ENCODE measurements around the gene ANTXR2. TPM values are rescaled to one million over a fixed set of nuclear protein-coding genes. Genes with fewer than 3 reads are reported as not detected.
"Not testable (repeated sequence)": the region's sequence is repeated elsewhere in the genome, so short reads cannot be mapped to it uniquely, and the experiment has no call there.

The ANTXR2 gene
- total RNA-seq, 2 donors from 2014 or later = 13.6 to 16.4 TPM

GRCh38 chr4:80005863-80006262, 67.2 kb downstream of the ANTXR2 start:
- Mint-ChIP-seq H3K27ac (no peak overlapping the region), H3K9me3 (peaks cover 25% of the 10 kb centered on the region), H3K4me3 (no peak overlapping the region), H3K4me1 (peaks cover 15% of the 10 kb centered on the region), H3K27me3 (ENCODE audit: insufficient read depth) (peaks cover 26% of the 10 kb centered on the region), H3K36me3 (ENCODE audit: low read depth) (peaks cover 10% of the 10 kb centered on the region)
- Histone ChIP-seq H3K4me1 (ENCODE audit: control insufficient read depth, insufficient read depth, low read length) (peaks cover 3% of the 10 kb centered on the region), H3K27ac (ENCODE audit: low read depth, low read length) (no peak overlapping the region), H3K9ac (ENCODE audit: extremely low read depth, low read length, poor library complexity, severe bottlenecking) (no peak overlapping the region), H3K36me3 (ENCODE audit: control insufficient read depth, insufficient read depth, low read length) (peaks cover 5% of the 10 kb centered on the region), H3K9me3 (ENCODE audit: control insufficient read depth, low read length) (peaks cover 17% of the 10 kb centered on the region), H3K4me3 (ENCODE audit: low read length) (no peak overlapping the region), H3K27me3 (ENCODE audit: control insufficient read depth, insufficient read depth, low read length, poor library complexity, severe bottlenecking) (peaks cover 49% of the 10 kb centered on the region)
- WGBS, 2 experiments (ENCODE audit: insufficient coverage in 1 of 2, insufficient read length in 1 of 2) = 95 to 96% methylated on average over 3 of the region's 3 CpGs
- no peak for TF ChIP-seq CTCF (conservative IDR thresholded peaks at IDR 0.05)
- DNase-seq = no peak

GRCh38 chr4:80004319-80004718, 68.7 kb downstream of the ANTXR2 start:
- Mint-ChIP-seq H3K36me3 (ENCODE audit: low read depth) (peaks cover 10% of the 10 kb centered on the region), H3K4me1 (peaks cover 15% of the 10 kb centered on the region), H3K9me3 (peaks cover 25% of the 10 kb centered on the region), H3K4me3 (no peak overlapping the region), H3K27ac (no peak overlapping the region), H3K27me3 (ENCODE audit: insufficient read depth) (peaks cover 21% of the 10 kb centered on the region)
- peaks cover 3% of the 10 kb centered on the region for H3K4me1 ChIP-seq (ENCODE audit: control insufficient read depth, insufficient read depth, low read length)
- peaks cover 17% of the 10 kb centered on the region for H3K9me3 ChIP-seq (ENCODE audit: control insufficient read depth, low read length)
- H3K9ac ChIP-seq (ENCODE audit: extremely low read depth, low read length, poor library complexity, severe bottlenecking) = no peak overlapping the region
- H3K27ac ChIP-seq (ENCODE audit: low read depth, low read length) = no peak overlapping the region
- H3K36me3 ChIP-seq (ENCODE audit: control insufficient read depth, insufficient read depth, low read length) = peaks cover 5% of the 10 kb centered on the region
- H3K27me3 ChIP-seq (ENCODE audit: control insufficient read depth, insufficient read depth, low read length, poor library complexity, severe bottlenecking) = peaks cover 36% of the 10 kb centered on the region
- no peak for DNase-seq
- no peak for TF ChIP-seq CTCF (conservative IDR thresholded peaks at IDR 0.05)
- H3K4me3 ChIP-seq (ENCODE audit: low read length) = peak overlapping the region; percentile 53

GRCh38 chr4:80002559-80002958, 70.5 kb downstream of the ANTXR2 start:
- peaks cover 32% of the 10 kb centered on the region for H3K27me3 ChIP-seq (ENCODE audit: control insufficient read depth, insufficient read depth, low read length, poor library complexity, severe bottlenecking)
- H3K4me1 Mint-ChIP-seq; H3K4me1 ChIP-seq (ENCODE audit: control insufficient read depth, insufficient read depth, low read length); H3K4me3 Mint-ChIP-seq; H3K27ac Mint-ChIP-seq; H3K36me3 ChIP-seq (ENCODE audit: control insufficient read depth, insufficient read depth, low read length); H3K4me3 ChIP-seq (ENCODE audit: low read length); H3K27ac ChIP-seq (ENCODE audit: low read depth, low read length); H3K9ac ChIP-seq (ENCODE audit: extremely low read depth, low read length, poor library complexity, severe bottlenecking); DNase-seq: not testable (repeated sequence)
- H3K9me3 ChIP-seq (ENCODE audit: control insufficient read depth, low read length) = peaks cover 17% of the 10 kb centered on the region
- H3K9me3 Mint-ChIP-seq = peaks cover 25% of the 10 kb centered on the region
- 63% methylated on average over 1 of the region's 1 CpG; no CpG with 5 or more reads in 1 of the 2 experiments for WGBS, 2 experiments (ENCODE audit: insufficient coverage in 1 of 2, insufficient read length in 1 of 2)
- H3K27me3 Mint-ChIP-seq (ENCODE audit: insufficient read depth) = peaks cover 22% of the 10 kb centered on the region
- H3K36me3 Mint-ChIP-seq (ENCODE audit: low read depth) = peaks cover 10% of the 10 kb centered on the region

GRCh38 chr4:79999048-79999447, 74.0 kb downstream of the ANTXR2 start:
- H3K4me3 ChIP-seq (ENCODE audit: low read length); H3K4me3 Mint-ChIP-seq; H3K9ac ChIP-seq (ENCODE audit: extremely low read depth, low read length, poor library complexity, severe bottlenecking); H3K9me3 ChIP-seq (ENCODE audit: control insufficient read depth, low read length); H3K27ac ChIP-seq (ENCODE audit: low read depth, low read length); H3K4me1 ChIP-seq (ENCODE audit: control insufficient read depth, insufficient read depth, low read length); DNase-seq; H3K27ac Mint-ChIP-seq; H3K4me1 Mint-ChIP-seq; H3K36me3 ChIP-seq (ENCODE audit: control insufficient read depth, insufficient read depth, low read length); H3K36me3 Mint-ChIP-seq (ENCODE audit: low read depth): not testable (repeated sequence)
- 84 to 87% methylated on average over 3 of the region's 3 CpGs for WGBS, 2 experiments (ENCODE audit: insufficient coverage in 1 of 2, insufficient read length in 1 of 2)
- H3K27me3 ChIP-seq (ENCODE audit: control insufficient read depth, insufficient read depth, low read length, poor library complexity, severe bottlenecking) = peaks cover 42% of the 10 kb centered on the region
- Mint-ChIP-seq H3K9me3 (peaks cover 10% of the 10 kb centered on the region), H3K27me3 (ENCODE audit: insufficient read depth) (peaks cover 31% of the 10 kb centered on the region)

Measured in endodermal cell (in vitro differentiated cells).